Raji (cell line): ENCODE measurements around the gene CDPF1.

Experiments used
- POLR2A ChIP-seq: IDR thresholded peaks from 2 replicates; pipeline ENCODE4 v1.6.1; 2011; ENCODE audit warnings: low read depth, low read length, control low read depth; ENCODE audit not compliant: insufficient read depth

Gene CDPF1

GRCh38 chr22:46250035-46250782, at the start of gene CDPF1:
CDPF1 (minus strand) TSS chr22:46250293; CDS start chr22:46248284, 2,009 bp downstream.
- TF ChIP-seq POLR2A = peak; percentile 91

- TF ChIP-seq POLR2A = no peak
These were observed 49.0 kb upstream of the CDPF1 start for GRCh38 chr22:46299101-46299500.

- TF ChIP-seq POLR2A = no peak
These were observed 47.2 kb upstream of the CDPF1 start for GRCh38 chr22:46297151-46297812.

GRCh38 chr22:46296257-46297150, 46.4 kb upstream of the CDPF1 start, which contains the start of gene GTSE1:
GTSE1 (plus strand) TSS chr22:46296870; CDS start chr22:46297401, 531 bp downstream.
- peak; percentile 92 for TF ChIP-seq POLR2A

- TF ChIP-seq POLR2A = no peak
These were observed 45.3 kb upstream of the CDPF1 start for GRCh38 chr22:46295277-46295971.

- no peak for TF ChIP-seq POLR2A
These were observed 44.7 kb upstream of the CDPF1 start for GRCh38 chr22:46294784-46295183.

GRCh38 chr22:46293577-46294260, 43.6 kb upstream of the CDPF1 start:
- no peak for TF ChIP-seq POLR2A

- no peak for TF ChIP-seq POLR2A
These were observed 42.6 kb upstream of the CDPF1 start for GRCh38 chr22:46292732-46293131.

- TF ChIP-seq POLR2A = no peak
These were observed 42.1 kb upstream of the CDPF1 start for GRCh38 chr22:46292173-46292572.

GRCh38 chr22:46290843-46291785, 41.0 kb upstream of the CDPF1 start:
- no peak for TF ChIP-seq POLR2A

GRCh38 chr22:46290121-46290842, 40.2 kb upstream of the CDPF1 start:
- TF ChIP-seq POLR2A = no peak

- TF ChIP-seq POLR2A = no peak
These were observed 39.3 kb upstream of the CDPF1 start for GRCh38 chr22:46289244-46289891.
